Stimulated activated CD8-positive, alpha-beta memory T cell treated with anti-CD3 and anti-CD28 coated beads, Interleukin-2, amount 100 ng/mL, for 1 hour (primary cell): ENCODE measurements around the gene SGTA.
"Not testable (repeated sequence)": the region's sequence is repeated elsewhere in the genome, so short reads cannot be mapped to it uniquely, and the experiment has no call there.

Source experiments
- DNase-seq, 2 donors: peaks; one replicate each; pipeline ENCODE4 v3.0.0-alpha.2; 2020; ENCODE audit warnings: low read depth in 2 of 2

The SGTA gene

GRCh38 chr19:2726904-2727639 lies 56.0 kb downstream of the SGTA start:
- no peak for DNase-seq

GRCh38 chr19:2726160-2726855 lies 56.8 kb downstream of the SGTA start:
- no peak for DNase-seq

GRCh38 chr19:2724148-2724557 lies 58.9 kb downstream of the SGTA start:
- no peak for DNase-seq

DNA sequence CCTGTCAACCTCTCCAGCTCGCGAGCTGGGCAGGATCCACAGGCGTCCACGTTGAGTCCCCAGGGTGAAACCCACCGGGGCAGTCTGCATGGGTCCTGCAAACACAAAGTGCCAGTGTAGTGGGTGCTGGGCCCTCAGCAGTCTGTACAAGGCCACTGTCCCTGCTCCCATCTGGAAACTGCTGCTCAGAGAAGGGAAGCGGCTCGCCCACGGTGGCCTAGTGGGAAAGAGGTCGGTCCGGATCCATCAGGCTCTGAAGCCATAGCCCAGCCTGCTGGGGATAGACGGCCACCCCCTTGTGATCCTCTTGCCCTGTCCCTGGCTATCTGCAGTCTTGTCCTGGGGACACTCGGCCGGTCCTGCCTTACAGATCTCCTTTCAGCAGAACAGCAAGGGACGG lies 59.3 kb downstream of the SGTA start:
- no peak for DNase-seq

- no peak for DNase-seq
Observed at GRCh38 chr19:2723345-2723715, 59.7 kb downstream of the SGTA start.

DNA sequence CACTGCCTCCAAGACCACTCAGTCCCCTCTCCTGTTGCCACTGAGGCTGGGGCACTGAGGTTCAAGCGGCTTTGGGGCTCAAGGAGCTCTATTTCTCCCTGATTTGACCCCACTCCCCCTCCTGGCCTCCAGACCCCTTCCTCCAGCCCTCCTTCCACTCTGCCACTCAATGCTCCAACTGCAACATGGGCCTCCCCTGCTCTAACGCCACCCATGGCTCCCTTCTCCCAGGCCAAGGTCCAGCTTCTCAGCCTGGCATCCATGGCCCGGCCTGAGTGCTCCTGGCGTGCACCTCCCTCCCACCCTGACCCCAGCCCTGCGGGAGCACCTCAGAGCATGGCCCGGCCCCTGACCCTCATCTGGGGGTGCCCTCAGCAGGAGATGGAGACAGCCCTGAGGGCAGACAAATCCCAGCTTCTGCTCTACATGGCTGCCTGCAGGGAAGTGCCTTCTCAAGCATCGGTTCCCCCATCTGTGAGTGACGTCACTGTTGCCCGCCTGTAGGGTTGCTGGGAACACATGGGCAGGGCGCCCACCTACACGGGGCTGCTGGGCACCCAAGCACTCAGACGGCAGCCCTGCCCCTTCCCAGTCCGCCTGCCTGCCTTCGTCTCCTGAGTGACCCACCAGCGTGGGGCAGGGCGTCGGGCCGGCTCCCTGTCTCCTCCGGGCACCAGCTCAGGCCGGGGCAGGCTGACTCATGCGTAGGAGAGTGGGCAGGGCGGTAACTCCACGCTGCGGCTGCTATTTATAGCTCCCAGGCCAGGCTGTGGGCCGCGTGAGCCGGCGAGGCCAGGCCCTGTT lies 60.3 kb downstream of the SGTA start:
- no peak for DNase-seq

DNA sequence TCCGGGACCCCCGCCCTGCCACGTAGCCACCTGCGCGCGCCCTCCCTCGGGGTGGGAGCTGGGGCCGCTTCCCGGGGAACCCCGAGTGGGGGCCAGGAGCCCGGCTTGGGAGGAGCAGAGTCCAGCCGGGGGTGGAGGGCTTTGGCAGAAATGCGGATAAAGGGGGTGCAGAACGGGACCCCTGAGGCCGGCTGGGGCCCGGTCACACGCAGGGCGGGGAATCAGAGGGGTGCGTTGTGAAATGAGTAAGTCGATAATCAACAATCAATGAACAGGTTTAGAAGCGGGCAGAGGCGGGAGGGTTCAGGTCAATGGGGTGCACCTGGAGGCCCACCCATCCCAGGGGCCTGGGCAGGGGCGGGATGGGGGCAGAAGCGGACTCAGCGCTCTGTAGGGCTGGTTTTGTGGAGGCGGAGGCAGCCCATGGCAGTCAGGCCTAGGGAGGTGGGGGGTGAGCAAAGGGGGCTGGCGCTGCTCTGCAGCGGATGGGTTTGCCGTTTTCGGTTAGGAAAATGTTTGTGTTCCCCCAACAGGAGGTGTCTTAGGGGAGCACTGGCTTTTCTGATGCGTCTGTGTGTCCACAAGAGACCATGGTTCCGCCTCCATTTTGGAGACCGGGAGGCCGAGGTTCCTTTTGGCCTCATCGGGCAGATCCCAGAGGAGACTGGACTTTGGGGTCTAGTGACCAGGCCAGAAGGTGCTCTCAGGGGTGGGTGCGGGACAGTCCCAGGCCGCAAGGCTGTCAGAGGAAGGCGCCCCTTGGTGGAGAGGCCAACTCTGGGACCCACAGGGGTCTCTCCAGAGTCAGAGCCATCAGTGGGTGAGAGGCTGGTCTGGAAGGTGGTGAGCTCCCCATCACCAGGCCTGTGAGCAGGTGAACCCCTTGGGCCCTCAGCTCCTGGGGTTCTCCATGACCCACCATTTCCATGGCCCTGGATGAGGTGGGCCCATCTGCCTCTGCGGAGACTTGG lies 61.2 kb downstream of the SGTA start:
- DNase-seq: no peak

GRCh38 chr19:2720777-2721569 lies 62.1 kb downstream of the SGTA start, which contains the start of gene DIRAS1:
Gene DIRAS1 (minus strand): TSS chr19:2721372. CDS start chr19:2717806, 3,566 bp downstream.
- DNase-seq: no peak

DNA sequence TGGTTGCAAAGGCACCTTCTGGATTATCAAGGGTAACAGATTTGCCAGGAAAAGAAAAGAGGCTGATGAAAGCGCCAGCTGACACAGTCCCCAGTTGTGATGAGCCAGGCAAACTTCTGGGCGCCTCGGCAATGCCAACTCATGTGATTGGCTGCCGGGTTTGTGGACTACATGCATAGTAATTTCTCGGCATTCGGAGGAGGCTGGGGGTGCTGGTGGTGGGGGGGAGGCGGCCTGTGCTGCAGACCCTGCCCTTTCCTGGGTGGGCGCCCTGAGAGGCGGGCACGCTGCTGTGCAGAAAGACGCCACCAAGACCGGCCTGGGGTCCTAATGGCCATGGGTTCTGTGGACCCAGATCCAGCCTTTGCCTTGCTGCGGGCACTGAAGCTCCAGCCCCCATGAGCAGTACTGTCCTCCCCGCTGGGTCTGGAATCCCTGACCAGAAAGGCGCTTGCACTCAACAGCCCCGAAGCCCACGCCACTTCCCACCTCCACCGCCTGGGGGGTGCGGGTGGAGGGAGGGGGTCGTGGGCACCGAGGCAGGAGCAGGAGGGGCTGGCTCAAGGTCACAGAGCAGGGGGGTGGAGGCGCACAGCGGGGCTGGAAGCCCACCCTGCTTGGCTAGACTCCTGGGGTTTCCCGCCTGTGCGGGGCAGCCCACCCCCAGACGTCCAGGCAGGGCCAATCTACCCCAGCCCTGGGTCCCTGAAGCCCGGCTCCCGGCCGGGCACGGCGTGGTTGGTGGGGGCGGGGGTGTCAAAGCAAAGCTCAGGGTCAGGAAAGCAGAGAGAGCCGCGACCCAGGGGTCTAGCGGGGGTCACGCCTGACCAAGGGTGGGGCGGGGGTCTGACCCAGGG lies 62.9 kb downstream of the SGTA start:
- DNase-seq: no peak

DNA sequence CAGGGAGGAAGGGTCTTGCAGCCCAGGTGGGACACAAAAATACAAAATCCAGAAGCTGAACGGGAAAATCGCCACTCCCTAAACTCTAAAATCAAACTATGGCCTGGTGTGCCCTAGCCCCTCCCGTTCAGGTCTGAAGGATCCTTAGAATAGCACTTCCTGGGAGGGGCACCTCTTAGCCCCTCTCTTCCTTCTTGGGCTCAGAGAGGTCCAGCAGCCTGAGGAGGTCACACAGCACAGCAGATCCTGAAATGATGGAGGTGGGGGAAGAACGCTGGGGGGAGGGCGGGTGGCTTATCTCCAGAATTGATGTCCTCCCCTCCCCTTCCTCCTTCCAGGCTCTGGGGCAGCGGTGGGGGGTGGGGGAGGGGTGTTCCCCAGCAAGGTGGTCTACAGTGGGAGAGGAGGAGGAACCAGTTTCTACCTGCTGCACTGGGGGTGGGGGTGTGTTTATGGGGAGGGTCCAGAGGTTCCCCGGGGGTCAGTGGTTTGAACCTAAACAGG lies 63.8 kb downstream of the SGTA start:
- DNase-seq: no peak

GRCh38 chr19:2717638-2718541 lies 65.2 kb downstream of the SGTA start:
- DNase-seq: no peak

DNA sequence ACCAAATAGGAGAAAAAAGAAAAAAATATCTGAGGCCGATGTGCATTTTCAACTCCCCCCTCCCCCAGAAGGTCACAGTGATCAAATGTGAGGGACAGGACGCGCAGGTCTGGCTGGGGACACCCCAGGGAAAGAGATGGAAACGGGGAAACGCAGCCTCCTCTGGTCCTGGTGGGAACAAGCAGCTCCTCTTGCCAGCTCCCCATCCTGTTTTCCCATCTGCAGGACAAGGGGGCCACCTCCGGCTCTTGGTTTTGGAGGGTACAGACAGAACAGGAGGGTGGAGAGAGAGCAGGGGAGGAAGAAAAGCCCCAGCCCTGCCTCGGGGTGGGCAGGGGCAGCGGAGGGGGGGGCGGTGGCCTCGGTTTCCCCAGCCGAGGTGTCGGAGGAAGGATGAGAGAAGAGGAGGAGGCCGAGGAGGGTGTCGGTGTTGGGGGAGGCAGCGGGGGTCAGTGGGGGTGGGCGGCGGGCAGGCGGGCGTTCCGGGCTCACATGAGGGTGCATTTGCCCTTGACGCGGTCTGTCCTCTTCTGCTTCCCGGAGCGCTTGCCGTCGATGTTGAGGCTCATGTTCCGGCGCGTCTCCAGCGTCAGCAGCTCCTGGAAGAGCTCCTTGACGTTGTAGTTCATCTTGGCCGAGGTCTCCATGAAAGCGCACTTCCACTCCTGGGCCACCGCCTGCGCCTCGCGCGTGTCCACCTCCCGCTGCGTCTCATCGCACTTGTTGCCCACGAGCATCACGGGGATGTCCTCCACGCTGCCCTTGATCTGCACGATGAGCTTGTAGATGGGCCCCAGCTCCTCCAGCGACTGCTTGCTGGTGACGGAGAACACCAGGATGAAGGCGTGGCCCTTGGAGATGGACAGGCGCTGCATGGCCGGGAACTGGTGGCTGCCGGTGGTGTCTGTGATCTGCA lies 66.1 kb downstream of the SGTA start:
- no peak for DNase-seq

DNA sequence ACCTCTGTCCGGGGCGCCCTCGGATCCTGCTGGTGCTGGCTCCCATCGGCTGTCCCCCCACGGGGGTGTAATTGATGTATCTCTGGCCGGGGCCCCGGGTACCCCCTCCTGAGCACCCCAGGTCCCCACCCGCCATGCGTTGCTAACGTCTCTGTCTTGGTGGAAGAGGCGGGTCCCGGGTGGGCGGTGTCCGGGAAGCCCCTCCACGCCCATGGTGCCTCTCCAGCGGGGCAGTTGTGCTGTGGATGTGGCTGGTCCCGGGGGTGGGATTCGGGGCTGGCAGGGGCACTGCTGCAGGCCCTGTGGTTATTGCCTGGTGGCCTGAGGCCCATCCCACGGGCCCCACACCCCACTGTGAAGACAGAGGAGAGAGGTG lies 66.8 kb downstream of the SGTA start:
- DNase-seq: no peak

DNA sequence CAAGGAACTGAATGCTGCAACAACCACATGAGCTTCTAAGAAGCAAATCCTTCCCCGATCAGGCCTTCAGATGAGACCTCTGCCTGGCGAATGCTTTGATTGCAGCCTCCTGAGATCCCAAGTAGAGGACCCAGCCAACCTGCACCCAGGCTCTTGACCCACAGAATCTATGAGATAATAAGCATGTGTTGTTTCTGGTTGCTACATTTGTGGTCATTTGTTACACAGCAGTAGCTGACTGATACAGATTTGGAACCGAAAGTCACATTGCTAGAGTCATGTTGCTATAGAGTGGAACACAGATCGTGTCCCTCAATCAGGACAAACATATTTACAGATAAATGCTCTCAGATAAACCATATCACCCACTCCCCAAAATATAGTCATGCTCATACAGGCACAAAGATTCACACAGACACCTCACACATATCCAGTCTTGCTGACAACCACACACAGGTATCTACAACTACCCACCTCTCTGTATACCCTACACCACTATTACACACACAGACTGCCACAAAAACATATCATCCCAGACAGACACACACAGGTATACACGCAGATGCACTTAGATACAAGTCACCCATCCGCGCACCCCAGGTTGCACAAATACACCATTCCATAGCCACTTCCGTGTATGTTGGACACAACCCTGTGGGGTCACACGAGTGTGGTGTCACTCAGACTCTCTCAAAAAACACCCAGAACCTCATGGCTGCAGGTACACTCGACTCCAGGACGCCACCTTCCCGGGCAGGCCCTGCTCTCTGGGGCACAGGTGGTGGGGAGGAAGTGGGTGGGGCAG lies 67.4 kb downstream of the SGTA start:
- no peak for DNase-seq

DNA sequence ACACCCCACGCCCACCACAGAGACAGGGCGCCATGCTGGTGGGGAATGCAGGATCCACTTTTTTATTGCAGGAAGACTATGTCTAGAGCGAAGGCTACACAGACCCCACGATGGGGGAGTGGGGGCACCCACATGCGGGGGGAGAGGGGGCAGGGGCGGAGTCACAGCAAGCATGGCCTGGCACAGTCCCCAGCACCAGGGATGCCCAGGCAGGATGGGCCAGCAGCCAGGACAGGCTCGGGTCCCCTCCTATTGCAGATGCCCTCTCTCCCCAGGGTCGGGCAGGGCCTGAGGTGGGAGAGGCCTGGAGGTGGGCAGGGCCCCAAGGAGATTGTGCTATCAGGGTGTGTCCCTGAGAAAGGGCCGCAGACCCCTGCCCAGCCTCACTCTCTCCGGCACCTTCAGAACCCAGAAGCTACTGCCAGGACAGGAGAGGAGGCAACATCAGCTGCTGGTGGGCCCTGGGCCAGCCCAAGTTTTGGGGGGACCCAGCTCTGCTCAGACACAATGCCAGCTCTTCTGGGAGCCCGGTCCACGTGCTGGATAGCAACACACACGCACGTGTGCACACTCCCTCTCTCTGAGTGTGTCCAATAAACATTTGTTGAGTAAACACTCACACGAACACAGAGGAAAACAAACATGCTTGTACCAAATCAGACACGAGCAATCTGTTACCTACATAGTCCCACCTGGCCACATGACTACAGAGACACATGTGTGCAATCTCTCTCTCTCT lies 68.4 kb downstream of the SGTA start:
- no peak for DNase-seq

- DNase-seq: not testable (repeated sequence)
Observed at GRCh38 chr19:2714102-2714501, 69.0 kb downstream of the SGTA start.
